Endometrial microvascular endothelial cells (primary cell): ENCODE results near the gene IKZF1. TPM values are rescaled to one million over a fixed set of nuclear protein-coding genes. Genes with fewer than 3 reads are reported as not detected.

ENCODE experiments used
- in situ Hi-C: cut with HindIII; loops from 2 replicates; pipeline ENCODE4 v1.10.0; 2017; ENCODE audit warnings: low sequenced_read_pairs, low pct_unique_long_range_greater_than_20kb; ENCODE audit errors: inconsistent ontology term
- total RNA-seq: library from RNA; depleted of rRNA; stranded (reverse); fragments of >200 nt; gene quantifications from one replicate; pipeline ENCODE4 v1.2.3, GENCODE V29; 2015; ENCODE audit errors: inconsistent ontology term

IKZF1 gene
- total RNA-seq, 1 donor from 2014 or later: not detected

GRCh38 chr7:50305583-50306493, 1.3 kb downstream of the IKZF1 start:
- in situ Hi-C loops: no loop called here

- in situ Hi-C loops: no loop called here
These were observed 2.2 kb downstream of the IKZF1 start for GRCh38 chr7:50306494-50307367.

DNA sequence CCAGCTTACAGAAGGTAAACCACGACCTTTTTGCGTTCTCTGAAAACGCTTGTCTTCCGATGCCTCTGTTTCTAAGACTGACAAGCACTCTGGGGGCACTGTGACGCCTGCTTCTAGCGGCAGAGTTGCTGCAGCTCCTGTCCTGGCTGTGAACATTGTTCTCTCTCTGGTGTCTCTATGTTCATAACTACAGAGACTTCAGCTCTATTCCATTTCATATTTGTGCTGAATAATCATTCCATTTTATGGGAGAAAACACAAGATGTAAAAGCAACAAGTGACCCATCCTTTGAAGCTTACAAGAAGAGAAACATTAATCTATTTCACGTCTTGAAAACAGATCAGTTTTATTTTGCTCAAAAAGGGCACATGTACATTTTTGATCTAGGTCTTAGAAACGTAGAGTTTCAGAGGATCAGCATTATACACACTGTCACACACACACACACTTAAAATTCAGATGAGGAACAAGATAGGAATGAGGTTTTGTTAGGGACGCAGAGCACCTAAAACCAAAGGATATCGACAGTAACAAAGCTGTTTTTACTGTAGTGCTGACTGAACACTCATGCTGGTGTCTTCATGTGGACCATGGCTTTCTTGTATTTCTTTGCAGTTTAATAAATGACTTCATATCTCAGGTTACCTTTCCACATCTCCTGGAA, 3.0 kb downstream of the IKZF1 start:
- in situ Hi-C loops: no loop called here

DNA sequence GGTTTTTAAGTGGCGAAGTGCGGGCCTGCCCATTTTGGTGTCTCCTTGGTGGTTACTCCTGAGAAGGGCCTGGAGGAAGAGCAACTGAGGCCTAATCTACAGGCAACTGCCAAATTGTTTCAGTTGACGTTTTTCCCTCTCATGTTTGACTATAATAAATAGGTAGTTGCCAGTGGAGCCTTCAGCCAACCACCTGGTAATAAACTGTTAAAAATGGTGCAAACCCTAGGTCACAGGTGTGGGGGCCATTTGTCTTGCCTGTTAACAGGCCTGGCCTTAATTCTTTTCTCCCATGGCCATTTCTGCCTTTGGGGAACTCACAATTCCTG, 3.7 kb downstream of the IKZF1 start:
- in situ Hi-C loops: no loop called here

GRCh38 chr7:50308532-50309385, 4.2 kb downstream of the IKZF1 start:
- in situ Hi-C loops: no loop called here

DNA sequence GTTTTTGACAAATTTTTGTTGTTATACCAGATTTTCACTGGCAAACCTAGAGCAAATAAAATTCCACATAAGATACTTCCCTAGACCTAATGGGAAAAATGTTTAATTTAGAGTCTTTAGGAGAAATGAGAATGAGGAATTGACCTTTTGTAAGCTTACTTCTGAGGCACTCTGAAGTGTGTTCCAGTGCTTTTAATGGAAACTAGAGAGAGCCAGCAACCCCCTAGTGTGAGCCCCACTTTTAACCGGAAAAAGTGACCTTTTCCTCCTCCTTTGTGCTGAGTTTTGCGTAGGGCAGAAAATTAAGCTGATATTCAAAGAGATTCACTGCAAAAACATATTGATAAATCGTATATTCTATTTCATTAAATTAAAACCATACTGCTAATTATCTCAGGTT, 5.2 kb downstream of the IKZF1 start:
- in situ Hi-C loops: no loop called here

DNA sequence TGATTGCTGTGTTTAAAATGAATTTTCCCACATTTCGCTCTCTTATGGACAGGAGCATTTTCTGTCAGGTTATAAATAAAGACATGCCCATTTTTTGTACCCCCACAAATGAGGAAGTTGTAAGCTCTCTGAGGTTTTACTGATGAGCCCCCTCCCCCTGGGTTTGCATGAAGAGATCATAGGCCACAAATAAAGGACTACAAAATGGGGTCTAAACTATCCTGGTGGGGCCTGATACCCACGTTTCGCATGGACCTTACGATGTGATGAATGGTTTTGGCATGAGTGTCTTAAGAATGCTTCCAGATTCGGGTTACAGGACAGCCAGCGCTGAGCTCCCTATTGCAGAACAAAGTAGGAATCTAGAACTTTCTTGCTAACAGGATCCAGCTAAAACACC, 5.8 kb downstream of the IKZF1 start:
- in situ Hi-C loops: no loop called here

- in situ Hi-C loops: no loop called here
These were observed 6.4 kb downstream of the IKZF1 start for GRCh38 chr7:50310956-50311355.

DNA sequence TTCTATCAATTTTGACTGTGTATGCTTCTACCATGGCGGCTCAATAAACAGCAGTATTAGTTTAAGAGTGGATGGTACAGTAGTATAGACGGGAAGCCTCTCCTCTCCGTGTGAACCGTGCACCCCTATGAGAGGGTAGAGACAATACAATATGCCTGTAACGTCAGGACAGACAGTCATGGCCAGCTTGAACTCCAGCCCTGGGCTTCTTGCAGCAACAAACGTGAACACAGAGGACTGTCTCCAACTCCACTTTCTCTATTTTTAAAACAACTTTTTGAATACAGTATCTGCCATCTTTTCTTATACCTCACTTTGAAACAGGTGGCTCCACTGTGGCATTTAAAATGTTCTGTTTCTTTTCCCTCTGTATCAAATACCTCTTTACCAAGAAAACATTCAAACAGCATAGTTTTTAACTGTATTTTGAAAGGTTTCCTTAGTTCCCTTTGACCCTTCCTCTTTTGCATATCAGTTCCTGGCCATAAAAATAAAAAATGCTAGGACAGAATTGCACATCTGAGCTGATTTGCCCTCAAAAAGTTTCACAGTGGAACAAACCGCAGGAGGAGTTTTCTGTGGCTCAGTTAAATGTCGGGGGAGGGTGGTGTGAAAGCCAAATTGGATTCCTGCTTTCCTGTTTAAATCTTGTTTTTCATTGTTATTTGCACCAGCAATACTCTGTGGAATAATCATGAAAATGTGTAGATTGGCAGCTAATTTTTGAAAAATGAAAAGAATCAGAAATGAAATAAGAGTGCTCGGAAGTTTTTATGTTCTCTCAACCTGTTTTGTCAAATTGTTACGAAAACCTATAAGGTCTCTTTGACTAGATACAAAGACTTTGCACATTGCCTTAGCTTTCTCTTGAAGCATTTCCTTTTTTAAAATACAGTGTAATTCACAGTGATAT, 8.0 kb downstream of the IKZF1 start:
- in situ Hi-C loops: no loop called here

GRCh38 chr7:50314836-50315592, 10.5 kb downstream of the IKZF1 start:
- in situ Hi-C loops: no loop called here

- in situ Hi-C loops: no loop called here
These were observed 11.5 kb downstream of the IKZF1 start for GRCh38 chr7:50315739-50316671.

- in situ Hi-C loops: no loop called here
These were observed 12.7 kb downstream of the IKZF1 start for GRCh38 chr7:50317221-50317678.

- in situ Hi-C loops: no loop called here
These were observed 13.5 kb downstream of the IKZF1 start for GRCh38 chr7:50317697-50318669.

GRCh38 chr7:50321487-50322067, 17.1 kb downstream of the IKZF1 start:
- in situ Hi-C loops: no loop called here
